ENCODE results near the gene NDUFS5. TPM values are rescaled to one million over a fixed set of nuclear protein-coding genes. Genes with fewer than 3 reads are reported as not detected.

Gene NDUFS5
- total RNA-seq, 1 experiment from 2014 or later: 316 TPM

DNA sequence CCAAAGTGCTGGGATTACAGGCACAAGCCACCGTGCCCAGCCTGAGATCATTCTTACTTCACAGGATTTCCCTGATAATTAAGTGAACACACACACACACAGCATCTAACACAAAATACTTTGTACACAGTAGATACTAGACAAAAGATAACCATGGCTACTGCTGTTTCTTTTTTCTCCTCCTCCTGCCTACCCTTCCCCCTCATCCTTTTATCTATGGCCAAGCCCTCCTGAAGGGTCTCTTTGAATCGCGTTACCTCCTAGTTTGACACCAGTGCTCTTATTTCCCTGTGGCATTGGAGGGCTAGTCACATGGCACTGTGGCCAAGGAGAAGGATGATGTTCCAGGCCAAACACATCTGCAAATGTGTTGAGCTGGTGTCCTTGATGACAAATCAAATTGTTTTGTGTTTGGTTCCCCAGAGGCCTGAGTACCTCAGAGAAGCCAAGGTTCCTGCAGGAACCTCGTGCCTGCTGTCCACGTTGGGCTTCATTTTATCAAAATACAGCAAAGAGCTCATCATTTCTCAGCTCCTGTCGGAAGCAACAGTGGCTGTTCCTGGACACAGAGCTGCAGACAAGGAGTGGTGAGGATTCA is 20.6 kb downstream of the NDUFS5 start:
- no peaks in the 10 kb centered on the region for H3K36me3 ChIP-seq (ENCODE audit: control insufficient read depth, insufficient read depth, low read length)
- in situ Hi-C loops (cut with HindIII; ENCODE audit: low pct_unique_long_range_greater_than_20kb, low sequenced_read_pairs): no loop called here
- H3K4me1 ChIP-seq (ENCODE audit: control insufficient read depth, insufficient read depth, low read length): no peaks in the 10 kb centered on the region
- no peak for TF ChIP-seq POLR2AphosphoS5 (IDR thresholded peaks at IDR 0.05; ENCODE audit: low read depth, low read length)
- CTCF ChIA-PET: no interaction called here
- H3K27me3 ChIP-seq (ENCODE audit: control insufficient read depth, insufficient read depth, low read length): no peaks in the 10 kb centered on the region
- POLR2A ChIA-PET: no interaction called here
- no peak overlapping the region for H3K4me3 ChIP-seq (ENCODE audit: low read depth in 2 of 2, low read length in 2 of 2)
- BruUV-seq (replicated peaks): no TSS peak
- DNase-seq (ENCODE audit: low read depth, low spot score) (no peak), ATAC-seq (no peak)
- intact Hi-C loops (cut with micrococcal nuclease; ENCODE audit: unreplicated experiment): no loop called here
- H3K9me3 ChIP-seq (ENCODE audit: control insufficient read depth, insufficient read depth, low read depth, low read length): no peaks in the 10 kb centered on the region
- no peak overlapping the region for H3K27ac ChIP-seq (ENCODE audit: low read length)

DNA sequence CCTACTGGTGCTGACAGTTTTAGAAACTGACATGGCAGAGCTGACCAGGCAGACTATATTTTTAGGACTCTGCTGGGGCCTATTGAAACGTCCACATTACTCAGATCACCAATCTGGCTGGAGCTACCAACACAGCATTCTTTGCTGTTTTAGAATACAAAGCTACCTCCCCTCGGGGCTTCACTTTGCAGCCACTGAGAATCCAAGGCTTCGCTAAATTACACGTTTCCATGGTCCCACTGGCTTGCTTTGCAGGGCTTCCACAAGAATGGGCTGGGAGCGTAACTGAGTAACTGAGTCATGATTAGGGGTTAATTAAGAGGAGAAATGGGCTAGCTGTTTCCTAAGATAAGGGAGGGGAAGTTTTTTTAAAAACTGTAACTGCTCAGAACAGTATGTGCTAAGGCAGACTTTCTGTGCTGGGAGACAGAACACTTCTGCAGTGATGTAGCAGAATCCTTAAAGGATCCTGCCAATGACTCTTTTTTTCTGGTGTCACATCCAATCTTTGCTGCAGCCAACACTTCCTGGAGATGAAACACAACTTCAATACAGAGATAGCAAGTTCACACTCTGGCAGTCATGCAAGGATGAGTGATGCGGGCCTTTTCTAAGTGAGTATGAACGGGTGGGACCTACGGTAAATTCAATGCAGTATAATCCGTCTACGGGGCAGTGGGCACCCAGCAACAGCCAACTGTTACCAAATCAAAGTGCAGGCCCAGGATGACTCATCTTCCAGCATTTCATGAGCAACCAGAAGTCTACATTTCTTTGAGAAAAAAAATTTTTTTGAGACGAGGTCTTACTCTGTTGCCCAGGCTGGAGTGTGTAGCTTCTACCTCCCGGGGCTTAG is 21.5 kb downstream of the NDUFS5 start:
- BruUV-seq (replicated peaks): no TSS peak
- no peak for ATAC-seq
- POLR2A ChIA-PET: no interaction called here
- no peaks in the 10 kb centered on the region for H3K27me3 ChIP-seq (ENCODE audit: control insufficient read depth, insufficient read depth, low read length)
- no peak for DNase-seq (ENCODE audit: low read depth, low spot score)
- intact Hi-C loops (cut with micrococcal nuclease; ENCODE audit: unreplicated experiment) (no loop called here), in situ Hi-C loops (cut with HindIII; ENCODE audit: low pct_unique_long_range_greater_than_20kb, low sequenced_read_pairs) (no loop called here)
- H3K9me3 ChIP-seq (ENCODE audit: control insufficient read depth, insufficient read depth, low read depth, low read length): no peaks in the 10 kb centered on the region
- no peak overlapping the region for H3K4me3 ChIP-seq (ENCODE audit: low read depth in 2 of 2, low read length in 2 of 2)
- H3K4me1 ChIP-seq (ENCODE audit: control insufficient read depth, insufficient read depth, low read length): no peaks in the 10 kb centered on the region
- TF ChIP-seq, protein P1, sequence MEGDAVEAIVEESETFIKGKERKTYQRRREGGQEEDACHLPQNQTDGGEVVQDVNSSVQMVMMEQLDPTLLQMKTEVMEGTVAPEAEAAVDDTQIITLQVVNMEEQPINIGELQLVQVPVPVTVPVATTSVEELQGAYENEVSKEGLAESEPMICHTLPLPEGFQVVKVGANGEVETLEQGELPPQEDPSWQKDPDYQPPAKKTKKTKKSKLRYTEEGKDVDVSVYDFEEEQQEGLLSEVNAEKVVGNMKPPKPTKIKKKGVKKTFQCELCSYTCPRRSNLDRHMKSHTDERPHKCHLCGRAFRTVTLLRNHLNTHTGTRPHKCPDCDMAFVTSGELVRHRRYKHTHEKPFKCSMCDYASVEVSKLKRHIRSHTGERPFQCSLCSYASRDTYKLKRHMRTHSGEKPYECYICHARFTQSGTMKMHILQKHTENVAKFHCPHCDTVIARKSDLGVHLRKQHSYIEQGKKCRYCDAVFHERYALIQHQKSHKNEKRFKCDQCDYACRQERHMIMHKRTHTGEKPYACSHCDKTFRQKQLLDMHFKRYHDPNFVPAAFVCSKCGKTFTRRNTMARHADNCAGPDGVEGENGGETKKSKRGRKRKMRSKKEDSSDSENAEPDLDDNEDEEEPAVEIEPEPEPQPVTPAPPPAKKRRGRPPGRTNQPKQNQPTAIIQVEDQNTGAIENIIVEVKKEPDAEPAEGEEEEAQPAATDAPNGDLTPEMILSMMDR (IDR thresholded peaks at IDR 0.05): no peak
- TF ChIP-seq POLR2AphosphoS5 (IDR thresholded peaks at IDR 0.05; ENCODE audit: low read depth, low read length): no peak
- TF ChIP-seq, protein P2, sequence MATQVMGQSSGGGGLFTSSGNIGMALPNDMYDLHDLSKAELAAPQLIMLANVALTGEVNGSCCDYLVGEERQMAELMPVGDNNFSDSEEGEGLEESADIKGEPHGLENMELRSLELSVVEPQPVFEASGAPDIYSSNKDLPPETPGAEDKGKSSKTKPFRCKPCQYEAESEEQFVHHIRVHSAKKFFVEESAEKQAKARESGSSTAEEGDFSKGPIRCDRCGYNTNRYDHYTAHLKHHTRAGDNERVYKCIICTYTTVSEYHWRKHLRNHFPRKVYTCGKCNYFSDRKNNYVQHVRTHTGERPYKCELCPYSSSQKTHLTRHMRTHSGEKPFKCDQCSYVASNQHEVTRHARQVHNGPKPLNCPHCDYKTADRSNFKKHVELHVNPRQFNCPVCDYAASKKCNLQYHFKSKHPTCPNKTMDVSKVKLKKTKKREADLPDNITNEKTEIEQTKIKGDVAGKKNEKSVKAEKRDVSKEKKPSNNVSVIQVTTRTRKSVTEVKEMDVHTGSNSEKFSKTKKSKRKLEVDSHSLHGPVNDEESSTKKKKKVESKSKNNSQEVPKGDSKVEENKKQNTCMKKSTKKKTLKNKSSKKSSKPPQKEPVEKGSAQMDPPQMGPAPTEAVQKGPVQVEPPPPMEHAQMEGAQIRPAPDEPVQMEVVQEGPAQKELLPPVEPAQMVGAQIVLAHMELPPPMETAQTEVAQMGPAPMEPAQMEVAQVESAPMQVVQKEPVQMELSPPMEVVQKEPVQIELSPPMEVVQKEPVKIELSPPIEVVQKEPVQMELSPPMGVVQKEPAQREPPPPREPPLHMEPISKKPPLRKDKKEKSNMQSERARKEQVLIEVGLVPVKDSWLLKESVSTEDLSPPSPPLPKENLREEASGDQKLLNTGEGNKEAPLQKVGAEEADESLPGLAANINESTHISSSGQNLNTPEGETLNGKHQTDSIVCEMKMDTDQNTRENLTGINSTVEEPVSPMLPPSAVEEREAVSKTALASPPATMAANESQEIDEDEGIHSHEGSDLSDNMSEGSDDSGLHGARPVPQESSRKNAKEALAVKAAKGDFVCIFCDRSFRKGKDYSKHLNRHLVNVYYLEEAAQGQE (IDR thresholded peaks at IDR 0.05; ENCODE audit: insufficient read depth in 1 of 2, low read depth in 2 of 2, low read length in 1 of 2): no peak
- no peak for TF ChIP-seq SIN3A (IDR thresholded peaks at IDR 0.05; ENCODE audit: borderline replicate concordance, insufficient read depth, low read depth, low read length)
- no peak for TF ChIP-seq TCF7L2 (IDR thresholded peaks at IDR 0.05; ENCODE audit: low read depth, low read length)
- H3K36me3 ChIP-seq (ENCODE audit: control insufficient read depth, insufficient read depth, low read length): no peaks in the 10 kb centered on the region
- no peak overlapping the region for H3K27ac ChIP-seq (ENCODE audit: low read length)
- CTCF ChIA-PET: interaction anchor here (0.7 kb wide), 1 partner anchor 38 kb away, joined by 6 read pairs; no protein-coding TSS in a partner anchor

All from Panc1 (cell line).